Activated B cell treated with CpG ODN at 0.5 μM for 24 hours (primary cell): ENCODE measurements around the gene IZUMO4. TPM values are rescaled to one million over a fixed set of nuclear protein-coding genes. Genes with fewer than 3 reads are reported as not detected.
A peak's percentile ranks its signal among the peaks of the same experiment; 100 is the strongest.

Experiments used
- ATAC-seq: fragments of 200-7000 bp; cut with Tn5 transposase; one replicate; pipeline ENCODE4 v1.10.0; 2021; ENCODE audit warnings: low read depth, mild to moderate bottlenecking, moderate library complexity
- CTCF ChIA-PET: fragments of 350-600 bp; sonication (Branson Sonifier 250); formaldehyde crosslinking; loops from one replicate; lab custom pipeline; 2021; ENCODE audit warnings: antibody characterized with exemption; lab: Charles Lee
- POLR2A ChIA-PET: fragments of 350-600 bp; sonication (Branson Sonifier 250); formaldehyde crosslinking; loops from one replicate; lab custom pipeline; 2021; ENCODE audit warnings: antibody characterized with exemption; lab: Charles Lee
- DNase-seq: peaks from one replicate; pipeline ENCODE4 v3.0.0; 2022
- H3K27ac Mint-ChIP-seq: one replicate; pipeline ENCODE4 v1.8.0; 2020; ENCODE audit warnings: mixed read lengths
- H3K27me3 Mint-ChIP-seq: one replicate; pipeline ENCODE4 v1.8.0; 2021; ENCODE audit warnings: mixed read lengths
- H3K36me3 Mint-ChIP-seq: one replicate; pipeline ENCODE4 v1.8.0; 2021; ENCODE audit warnings: low read depth, mixed read lengths
- H3K4me1 Mint-ChIP-seq: one replicate; pipeline ENCODE4 v1.8.0; 2021; ENCODE audit warnings: mixed read lengths
- H3K4me3 Mint-ChIP-seq: one replicate; pipeline ENCODE4 v1.8.0; 2020; ENCODE audit warnings: mild to moderate bottlenecking, mixed read lengths
- H3K9me3 Mint-ChIP-seq: one replicate; pipeline ENCODE4 v1.8.0; 2020; ENCODE audit warnings: mixed read lengths
- CTCF ChIP-seq: fragments of 200-600 bp; IDR thresholded peaks from one replicate; pipeline ENCODE4 v1.8.0; 2022; ENCODE audit warnings: antibody characterized with exemption, mild to moderate bottlenecking
- intact Hi-C: fragments of 100-400 bp; cut with micrococcal nuclease; formaldehyde crosslinking; loops from one replicate; pipeline ENCODE4 v1.15.1; 2024
- total RNA-seq: library from RNA; stranded (reverse); gene quantifications from 2 replicates; pipeline ENCODE4 v1.2.3, GENCODE V29; 2022

The IZUMO4 gene
- total RNA-seq, 1 donor from 2014 or later = 78.6 TPM

- Mint-ChIP-seq H3K36me3 (peaks cover 29% of the 10 kb centered on the region), H3K27me3 (no peaks in the 10 kb centered on the region), H3K4me3 (peak overlapping the region; percentile 83), H3K9me3 (no peaks in the 10 kb centered on the region), H3K27ac (peak overlapping the region; percentile 97), H3K4me1 (peaks cover 76% of the 10 kb centered on the region)
- ATAC-seq (peak; percentile 19), DNase-seq (peak; percentile 77)
- TF ChIP-seq CTCF = no peak
- intact Hi-C loops = loop anchor here (1.0 to 5.0 kb wide), 9 partner anchors 9 to 190 kb away; partner anchors contain the start of genes AP3D1, CSNK1G2, IZUMO4 and KLF16
- CTCF ChIA-PET = interaction anchor here (0.6 to 2.0 kb wide), 9 partner anchors 9 to 187 kb away, joined by 3 to 25 read pairs (median 6); partner anchors contain the start of gene MOB3A
- POLR2A ChIA-PET = interaction anchor here (0.6 to 59.1 kb wide), 30 partner anchors 10 to 577 kb away, joined by 3 to 2723 read pairs (median 6); partner anchors contain the start of genes ADAT3, AP3D1, BTBD2 and IZUMO4
These were observed 44.7 kb upstream of the IZUMO4 start for GRCh38 chr19:2051773-2052704.

GRCh38 chr19:2053601-2054389 lies 42.9 kb upstream of the IZUMO4 start:
- Mint-ChIP-seq H3K4me3 (no peak overlapping the region), H3K4me1 (peaks cover 73% of the 10 kb centered on the region), H3K27ac (peak overlapping the region; percentile 97), H3K27me3 (no peaks in the 10 kb centered on the region), H3K36me3 (peaks cover 14% of the 10 kb centered on the region), H3K9me3 (no peaks in the 10 kb centered on the region)
- intact Hi-C loops = loop anchor here (5.0 kb wide), 1 partner anchor 191 kb away; the partner anchor contains the start of gene KLF16
- DNase-seq = no peak
- ATAC-seq = no peak
- POLR2A ChIA-PET = interaction anchor here (0.6 to 59.1 kb wide), 7 partner anchors 8 to 178 kb away, joined by 3 to 2723 read pairs (median 13); partner anchors contain the start of genes IZUMO4 and MOB3A
- CTCF ChIA-PET = interaction anchor here (1.2 to 2.0 kb wide), 2 partner anchors 16 to 40 kb away, joined by 3 to 6 read pairs; no protein-coding TSS in a partner anchor
- TF ChIP-seq CTCF = no peak

- TF ChIP-seq CTCF = no peak
- CTCF ChIA-PET = interaction anchor here (1.2 kb wide), 1 partner anchor 39 kb away, joined by 3 read pairs; no protein-coding TSS in a partner anchor
- Mint-ChIP-seq H3K4me1 (peaks cover 67% of the 10 kb centered on the region), H3K9me3 (no peaks in the 10 kb centered on the region), H3K27me3 (no peaks in the 10 kb centered on the region), H3K27ac (peak overlapping the region; percentile 92), H3K4me3 (peak overlapping the region; percentile 71), H3K36me3 (peaks cover 4% of the 10 kb centered on the region)
- ATAC-seq = no peak
- intact Hi-C loops = loop anchor here (5.0 kb wide), 1 partner anchor 192 kb away; the partner anchor contains the start of gene KLF16
- POLR2A ChIA-PET = interaction anchor here (1.0 to 59.1 kb wide), 3 partner anchors 9 to 28 kb away, joined by 3 to 2723 read pairs (median 490); partner anchors contain the start of genes IZUMO4 and MOB3A
- DNase-seq = no peak
These were observed 42.0 kb upstream of the IZUMO4 start for GRCh38 chr19:2054763-2055162.

GRCh38 chr19:2055931-2056836 lies 40.5 kb upstream of the IZUMO4 start:
- DNase-seq (no peak), ATAC-seq (no peak)
- intact Hi-C loops = no loop called here
- Mint-ChIP-seq H3K9me3 (no peaks in the 10 kb centered on the region), H3K36me3 (peaks cover under 1% of the 10 kb centered on the region), H3K4me3 (peak overlapping the region; percentile 71), H3K4me1 (peaks cover 76% of the 10 kb centered on the region), H3K27me3 (no peaks in the 10 kb centered on the region), H3K27ac (peak overlapping the region; percentile 92)
- ChIA-PET POLR2A (interaction anchor here (21.6 to 59.1 kb wide), 2 partner anchors 18 to 26 kb away, joined by 490 to 2723 read pairs; partner anchors contain the start of genes IZUMO4 and MOB3A), CTCF (no interaction called here)
- TF ChIP-seq CTCF = no peak
